ENCODE measurements around the gene CACNB4.
A peak's percentile ranks its signal among the peaks of the same experiment; 100 is the strongest.

Gene CACNB4

DNA sequence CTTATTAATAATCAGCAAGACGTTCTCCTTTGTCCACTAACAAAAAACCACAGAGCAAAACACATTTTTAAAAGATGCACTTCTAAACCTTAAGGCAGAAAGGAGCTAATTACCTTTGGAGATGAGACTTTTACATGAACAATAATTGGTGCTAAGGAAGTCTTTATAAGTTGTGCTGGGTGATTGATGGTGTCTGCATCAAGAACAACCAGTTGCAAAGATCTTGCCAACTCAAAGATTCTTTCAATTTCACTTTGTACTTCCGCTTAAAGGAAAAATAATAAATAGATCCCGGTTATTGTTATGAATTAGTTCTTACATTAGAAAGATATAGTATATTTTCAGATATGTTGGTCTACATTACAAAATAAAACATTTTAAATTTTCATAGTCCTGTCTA is 243.7 kb downstream of the CACNB4 start:
- no peak for DNase-seq (ENCODE audit: low read depth)
- TF ChIP-seq, protein P1, sequence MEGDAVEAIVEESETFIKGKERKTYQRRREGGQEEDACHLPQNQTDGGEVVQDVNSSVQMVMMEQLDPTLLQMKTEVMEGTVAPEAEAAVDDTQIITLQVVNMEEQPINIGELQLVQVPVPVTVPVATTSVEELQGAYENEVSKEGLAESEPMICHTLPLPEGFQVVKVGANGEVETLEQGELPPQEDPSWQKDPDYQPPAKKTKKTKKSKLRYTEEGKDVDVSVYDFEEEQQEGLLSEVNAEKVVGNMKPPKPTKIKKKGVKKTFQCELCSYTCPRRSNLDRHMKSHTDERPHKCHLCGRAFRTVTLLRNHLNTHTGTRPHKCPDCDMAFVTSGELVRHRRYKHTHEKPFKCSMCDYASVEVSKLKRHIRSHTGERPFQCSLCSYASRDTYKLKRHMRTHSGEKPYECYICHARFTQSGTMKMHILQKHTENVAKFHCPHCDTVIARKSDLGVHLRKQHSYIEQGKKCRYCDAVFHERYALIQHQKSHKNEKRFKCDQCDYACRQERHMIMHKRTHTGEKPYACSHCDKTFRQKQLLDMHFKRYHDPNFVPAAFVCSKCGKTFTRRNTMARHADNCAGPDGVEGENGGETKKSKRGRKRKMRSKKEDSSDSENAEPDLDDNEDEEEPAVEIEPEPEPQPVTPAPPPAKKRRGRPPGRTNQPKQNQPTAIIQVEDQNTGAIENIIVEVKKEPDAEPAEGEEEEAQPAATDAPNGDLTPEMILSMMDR (conservative IDR thresholded peaks at IDR 0.05; ENCODE audit: low read depth, low read length): no peak
- H3K4me3 ChIP-seq (ENCODE audit: low read length): no peak overlapping the region

DNA sequence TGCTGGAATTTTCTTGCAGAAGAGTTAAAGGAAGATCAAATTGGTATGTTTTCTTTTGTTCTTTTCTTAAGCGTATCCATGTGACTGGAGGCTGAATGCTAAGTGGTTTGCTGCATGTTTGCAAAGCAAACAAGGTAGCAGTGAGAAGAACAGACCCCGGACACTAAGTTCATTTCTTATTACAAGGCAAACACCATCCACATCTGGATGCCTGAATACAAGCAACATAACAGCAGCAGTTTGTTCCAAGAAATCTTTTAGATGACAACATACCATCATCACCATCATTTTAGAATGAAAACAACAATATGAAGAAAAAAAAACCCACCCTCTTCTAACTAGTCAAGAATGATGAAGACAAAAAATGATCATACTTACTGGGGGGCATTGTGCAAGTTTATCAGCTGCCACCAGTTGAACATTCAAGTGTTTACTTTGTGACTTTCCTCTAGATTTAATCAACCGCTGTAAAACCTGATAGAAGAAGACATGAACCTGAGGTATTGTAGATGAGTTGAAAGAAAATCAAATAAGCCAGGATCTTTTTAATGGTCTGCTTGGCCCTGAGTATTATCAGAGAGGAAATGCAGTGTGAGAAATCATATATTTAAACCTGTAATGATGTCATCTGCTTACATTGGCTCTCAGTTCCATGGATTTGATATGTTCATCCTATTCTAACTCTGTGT is 245.6 kb downstream of the CACNB4 start:
- TF ChIP-seq, protein P1 (conservative IDR thresholded peaks at IDR 0.05; ENCODE audit: low read depth, low read length): no peak
- no peak overlapping the region for H3K4me3 ChIP-seq (ENCODE audit: low read length)
- no peak for DNase-seq (ENCODE audit: low read depth)

DNA sequence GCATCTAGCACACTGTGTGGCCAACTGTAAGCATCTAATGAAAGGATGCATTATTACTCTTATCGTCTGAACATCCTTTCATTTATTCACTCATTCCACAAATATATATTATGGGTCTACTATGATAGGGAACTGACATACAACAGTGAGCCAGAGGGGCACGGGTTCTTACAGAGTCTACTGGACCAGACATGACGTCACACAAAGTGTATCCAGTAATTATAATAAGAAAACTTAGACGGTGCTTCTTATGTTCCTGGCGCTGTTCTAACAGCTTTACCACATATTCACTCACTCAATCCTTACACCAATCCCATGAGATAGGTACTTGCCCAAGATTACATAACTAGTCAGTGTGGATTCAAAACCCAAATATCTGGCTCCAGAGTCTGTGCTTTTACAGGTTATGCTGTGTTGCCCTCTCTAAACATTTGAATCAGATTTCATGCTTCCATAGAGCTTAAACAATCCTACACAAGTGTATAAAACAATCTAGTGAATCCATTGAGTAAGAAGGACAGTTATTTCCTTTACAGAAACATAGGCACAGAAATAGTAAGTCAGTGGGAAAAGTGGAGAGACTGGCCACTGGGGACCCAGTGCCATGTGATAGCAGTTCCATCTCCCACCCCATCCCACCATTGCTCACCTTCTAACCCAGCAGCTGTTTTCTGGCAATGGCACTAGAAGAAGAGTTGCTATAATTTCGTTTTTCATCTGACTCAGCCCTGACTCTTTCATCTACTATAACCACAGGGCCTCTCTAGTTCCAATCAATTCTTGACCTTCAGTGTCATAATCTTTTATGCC is 246.4 kb downstream of the CACNB4 start:
- TF ChIP-seq, protein P1 (conservative IDR thresholded peaks at IDR 0.05; ENCODE audit: low read depth, low read length): no peak
- no peak overlapping the region for H3K4me3 ChIP-seq (ENCODE audit: low read length)
- no peak for DNase-seq (ENCODE audit: low read depth)

DNA sequence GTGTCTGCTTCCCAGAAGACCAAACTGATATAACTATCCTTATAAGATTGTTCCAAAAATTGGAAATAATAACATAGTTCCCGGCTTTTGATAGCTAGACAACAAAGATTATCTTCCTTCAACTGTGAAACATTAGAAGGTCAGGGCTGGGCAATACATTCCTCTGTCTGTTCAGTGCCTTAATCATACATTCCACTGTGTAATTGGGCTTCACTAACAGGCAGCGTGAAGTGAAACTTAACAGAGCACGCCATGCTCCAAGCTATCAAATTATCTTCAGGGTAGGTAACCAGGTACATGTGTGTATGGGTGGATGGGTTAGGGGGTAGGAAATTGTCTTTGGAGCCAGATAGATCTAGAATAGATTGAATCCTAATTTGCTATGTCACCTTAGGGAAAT is 247.1 kb downstream of the CACNB4 start:
- TF ChIP-seq, protein P1 (conservative IDR thresholded peaks at IDR 0.05; ENCODE audit: low read depth, low read length): no peak
- peak; percentile 70 for DNase-seq (ENCODE audit: low read depth)

DNA sequence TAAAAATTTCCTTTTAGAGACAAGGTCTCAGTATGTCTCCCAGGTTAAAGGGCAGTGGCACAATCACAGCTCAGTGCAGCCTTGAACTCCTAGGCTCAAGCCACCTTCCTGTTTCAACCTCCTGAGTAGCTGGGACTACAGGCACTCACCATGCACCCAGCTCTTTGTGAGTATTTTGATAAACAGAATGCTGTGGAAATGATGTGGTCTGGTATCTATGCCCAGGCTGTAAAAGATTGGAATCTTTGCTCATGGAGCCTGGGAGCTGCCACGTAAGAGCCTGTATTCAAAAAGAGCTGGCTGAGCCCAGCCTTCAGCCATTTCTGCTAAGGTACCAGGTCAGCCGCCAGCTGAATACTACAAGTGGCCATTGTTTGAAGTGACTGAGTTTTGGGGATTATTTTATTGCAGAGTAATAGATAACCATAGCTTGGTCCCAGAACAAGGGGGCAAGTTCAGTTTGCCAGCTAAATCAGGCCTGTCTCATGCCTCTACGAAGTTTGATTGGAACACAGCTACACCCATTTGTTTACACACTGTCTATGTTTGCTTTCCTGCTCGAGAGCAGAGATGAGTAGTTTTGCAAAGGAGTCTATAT is 249.3 kb downstream of the CACNB4 start:
- TF ChIP-seq, protein P1 (conservative IDR thresholded peaks at IDR 0.05; ENCODE audit: low read depth, low read length): no peak
- no peak for DNase-seq (ENCODE audit: low read depth)
- no peak overlapping the region for H3K4me3 ChIP-seq (ENCODE audit: low read length)

More for the DNA sequence above, 247.1 kb downstream of the CACNB4 start:
- H3K4me3 ChIP-seq (ENCODE audit: low read length): no peak overlapping the region

DNA sequence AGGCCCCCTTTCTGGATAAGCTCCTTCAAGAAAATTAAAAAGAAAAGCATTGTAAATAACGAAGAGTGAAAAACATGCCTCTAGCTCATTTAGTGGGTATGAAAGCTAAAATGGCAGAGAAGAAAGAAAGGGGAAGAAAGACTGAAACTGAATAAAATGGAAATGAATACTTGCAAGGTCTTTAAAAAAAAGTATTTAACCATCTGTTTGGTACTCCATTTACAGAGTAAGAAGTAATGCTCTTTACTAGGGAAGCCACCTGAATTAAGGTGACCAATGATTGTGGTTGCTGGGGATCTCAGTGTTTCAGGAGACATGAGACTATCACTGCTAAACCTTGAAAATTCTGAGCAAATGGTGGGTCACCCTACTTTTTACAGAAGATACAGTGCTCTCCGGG is 253.0 kb downstream of the CACNB4 start:
- TF ChIP-seq, protein P1 (conservative IDR thresholded peaks at IDR 0.05; ENCODE audit: low read depth, low read length): no peak
- no peak for DNase-seq (ENCODE audit: low read depth)
- H3K4me3 ChIP-seq (ENCODE audit: low read length): no peak overlapping the region

All from retinal pigment epithelial cell (primary cell).